ENCODE data around the gene TIMM23. TPM values are rescaled to one million over a fixed set of nuclear protein-coding genes. Genes with fewer than 3 reads are reported as not detected.
A peak's percentile ranks its signal among the peaks of the same experiment; 100 is the strongest.

Gene TIMM23
- total and polyA plus RNA-seq, 11 donors, result 73.9 to 123 (median 85.1) TPM

GRCh38 chr10:46020344-46020657, 48.0 kb downstream of the TIMM23 start:
- intact Hi-C loops (cut with DNase I), result loop anchor here in 6 of 10 donors (10.0 kb wide), 3 partner anchors 46 to 1026 kb away; partner anchors contain the start of genes TIMM23 (in 6 of the 6) and ZNF22 (in 1 of the 6)
- peak overlapping the region in 8 of 12 donors; percentile 6 to 73 (median 26) for H3K4me3 ChIP-seq
- no peaks in the 10 kb centered on the region for H3K9me3 ChIP-seq
- 32 to 49% (median 38%) methylated on average over 3 of the region's 3 CpGs for WGBS, 4 donors
- TF ChIP-seq POLR2A (IDR thresholded peaks at IDR 0.05), result no peak
- no peak for TF ChIP-seq CTCF (IDR thresholded peaks at IDR 0.05)
- peaks cover 0 to 94% (median 80%) of the 10 kb centered on the region in 12 donors for H3K4me1 ChIP-seq
- H3K36me3 ChIP-seq, result peaks cover 0 to 21% (median 11%) of the 10 kb centered on the region in 9 donors
- ATAC-seq, result peak; percentile 11 to 33 (median 29)
- no peaks in the 10 kb centered on the region for H3K27me3 ChIP-seq
- DNase-seq, result no peak
- H3K27ac ChIP-seq, result peak overlapping the region; percentile 36 to 94 (median 85)

- TF ChIP-seq CTCF (IDR thresholded peaks at IDR 0.05) (peak in 10 of 12 donors; percentile 8 to 57 (median 26)), POLR2A (IDR thresholded peaks at IDR 0.05) (peak; percentile 11 to 67)
- DNase-seq (peak; percentile 94 to 97 (median 96)), ATAC-seq (peak; percentile 92 to 97 (median 96))
- intact Hi-C loops (cut with DNase I), result loop anchor here in 6 of 10 donors (10.0 kb wide), 3 partner anchors 48 to 1028 kb away; partner anchors contain the start of genes TIMM23 (in 6 of the 6) and ZNF22 (in 1 of the 6)
- Histone ChIP-seq H3K36me3 (peaks cover 0 to 18% (median 0%) of the 10 kb centered on the region in 9 donors), H3K27me3 (no peaks in the 10 kb centered on the region), H3K4me1 (peaks cover 4 to 96% (median 85%) of the 10 kb centered on the region in 12 donors), H3K27ac (peak overlapping the region; percentile 49 to 94 (median 88)), H3K9me3 (no peaks in the 10 kb centered on the region), H3K4me3 (peak overlapping the region; percentile 30 to 82 (median 69))
- WGBS, 4 donors, result 0 to 1% (median 1%) methylated on average over 33 to 49 of the region's 49 CpGs
Observed at GRCh38 chr10:46022978-46023702, 50.9 kb downstream of the TIMM23 start.

- no peak overlapping the region for H3K4me3 ChIP-seq
- H3K9me3 ChIP-seq, result no peaks in the 10 kb centered on the region
- ATAC-seq (no peak), DNase-seq (no peak)
- peak overlapping the region in 9 of 12 donors; percentile 31 to 93 (median 48) for H3K27ac ChIP-seq
- no peaks in the 10 kb centered on the region for H3K27me3 ChIP-seq
- H3K4me1 ChIP-seq, result peaks cover 10 to 96% (median 83%) of the 10 kb centered on the region in 12 donors
- H3K36me3 ChIP-seq, result peaks cover 0 to 18% (median 0%) of the 10 kb centered on the region in 9 donors
- intact Hi-C loops (cut with DNase I), result loop anchor here in 6 of 10 donors (5.0 to 10.0 kb wide), 4 partner anchors 33 to 1030 kb away; partner anchors contain the start of genes TIMM23 (in 6 of the 6) and ZNF22 (in 1 of the 6)
- TF ChIP-seq POLR2A (IDR thresholded peaks at IDR 0.05) (no peak), CTCF (IDR thresholded peaks at IDR 0.05) (no peak)
Observed at GRCh38 chr10:46024948-46025347, 52.7 kb downstream of the TIMM23 start.

- Histone ChIP-seq H3K4me3 (peak overlapping the region in 1 of 12 donors; percentile 12), H3K27me3 (no peaks in the 10 kb centered on the region), H3K27ac (peak overlapping the region in 10 of 12 donors; percentile 6 to 93 (median 48)), H3K36me3 (peaks cover 0 to 18% (median 0%) of the 10 kb centered on the region in 9 donors), H3K9me3 (no peaks in the 10 kb centered on the region), H3K4me1 (peaks cover 10 to 91% (median 78%) of the 10 kb centered on the region in 12 donors)
- TF ChIP-seq CTCF (IDR thresholded peaks at IDR 0.05) (no peak), POLR2A (IDR thresholded peaks at IDR 0.05) (no peak)
- intact Hi-C loops (cut with DNase I), result loop anchor here in 6 of 10 donors (5.0 to 10.0 kb wide), 4 partner anchors 33 to 1031 kb away; partner anchors contain the start of genes TIMM23 (in 6 of the 6) and ZNF22 (in 1 of the 6)
- WGBS, 4 donors, result 40 to 67% (median 55%) methylated on average over 2 of the region's 2 CpGs
- DNase-seq (no peak), ATAC-seq (no peak)
Observed at GRCh38 chr10:46025406-46025805, 53.1 kb downstream of the TIMM23 start.
